ENCODE results near the gene PPHLN1.

- TF ChIP-seq CTCF (IDR thresholded peaks at IDR 0.05) (no peak), POLR2A (IDR thresholded peaks at IDR 0.05) (no peak), EP300 (IDR thresholded peaks at IDR 0.05; ENCODE audit: low read depth) (no peak), POLR2AphosphoS5 (IDR thresholded peaks at IDR 0.05) (no peak)
Observed at GRCh38 chr12:42462486-42462885, 136.5 kb downstream of the PPHLN1 start.

Data from transverse colon (tissue), 4 donors.